OCI-M1 (cell line): ENCODE measurements around the gene SLC19A1.
"Not testable (repeated sequence)": the region's sequence is repeated elsewhere in the genome, so short reads cannot be mapped to it uniquely, and the experiment has no call there.

ENCODE experiments used
- DNase-seq: peaks from one replicate; lab custom pipeline; 2025; lab: John Stamatoyannopoulos, UW

Gene SLC19A1

GRCh38 chr21:45532826-45533360 lies 9.3 kb downstream of the SLC19A1 start:
- DNase-seq: no peak

GRCh38 chr21:45531393-45532215 lies 10.6 kb downstream of the SLC19A1 start:
- no peak for DNase-seq

- not testable (repeated sequence) for DNase-seq
Observed at GRCh38 chr21:45531114-45531392, 11.2 kb downstream of the SLC19A1 start.

DNA sequence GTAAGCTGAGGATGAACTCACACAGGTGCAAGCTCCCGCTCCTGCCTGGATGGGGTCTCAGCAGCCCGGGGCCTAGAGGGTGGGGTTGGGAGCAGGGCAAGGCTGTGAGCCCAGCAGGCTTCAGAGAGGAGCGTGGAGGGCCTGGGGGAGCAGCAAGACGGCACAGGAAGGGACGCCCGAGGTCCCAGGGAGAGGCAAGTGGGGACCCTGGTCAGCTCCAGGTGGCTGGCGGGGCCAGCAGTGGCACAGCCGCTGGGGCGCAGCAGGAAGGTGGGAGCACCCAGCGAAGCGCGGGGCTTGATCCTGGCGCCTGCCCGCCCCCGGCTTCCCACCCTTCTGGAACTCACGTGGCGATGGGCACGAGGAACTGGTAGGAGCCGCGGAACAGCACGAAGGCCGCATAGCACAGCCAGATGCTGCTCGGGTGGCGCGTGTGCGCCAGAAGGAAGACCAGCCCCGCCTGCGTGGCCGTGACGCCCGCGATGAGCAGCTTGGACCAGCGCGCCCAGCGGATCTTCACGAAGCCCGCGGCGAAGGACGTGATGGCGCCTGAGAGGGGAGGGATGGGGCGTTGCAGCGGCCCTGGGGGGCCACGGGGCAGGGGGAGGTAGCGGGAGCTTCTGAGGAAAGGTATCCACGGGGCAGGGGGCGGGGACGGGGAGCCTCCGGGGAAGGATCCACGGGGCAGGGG lies 11.7 kb downstream of the SLC19A1 start:
- no peak for DNase-seq

GRCh38 chr21:45529785-45530422 lies 12.3 kb downstream of the SLC19A1 start:
- no peak for DNase-seq

DNA sequence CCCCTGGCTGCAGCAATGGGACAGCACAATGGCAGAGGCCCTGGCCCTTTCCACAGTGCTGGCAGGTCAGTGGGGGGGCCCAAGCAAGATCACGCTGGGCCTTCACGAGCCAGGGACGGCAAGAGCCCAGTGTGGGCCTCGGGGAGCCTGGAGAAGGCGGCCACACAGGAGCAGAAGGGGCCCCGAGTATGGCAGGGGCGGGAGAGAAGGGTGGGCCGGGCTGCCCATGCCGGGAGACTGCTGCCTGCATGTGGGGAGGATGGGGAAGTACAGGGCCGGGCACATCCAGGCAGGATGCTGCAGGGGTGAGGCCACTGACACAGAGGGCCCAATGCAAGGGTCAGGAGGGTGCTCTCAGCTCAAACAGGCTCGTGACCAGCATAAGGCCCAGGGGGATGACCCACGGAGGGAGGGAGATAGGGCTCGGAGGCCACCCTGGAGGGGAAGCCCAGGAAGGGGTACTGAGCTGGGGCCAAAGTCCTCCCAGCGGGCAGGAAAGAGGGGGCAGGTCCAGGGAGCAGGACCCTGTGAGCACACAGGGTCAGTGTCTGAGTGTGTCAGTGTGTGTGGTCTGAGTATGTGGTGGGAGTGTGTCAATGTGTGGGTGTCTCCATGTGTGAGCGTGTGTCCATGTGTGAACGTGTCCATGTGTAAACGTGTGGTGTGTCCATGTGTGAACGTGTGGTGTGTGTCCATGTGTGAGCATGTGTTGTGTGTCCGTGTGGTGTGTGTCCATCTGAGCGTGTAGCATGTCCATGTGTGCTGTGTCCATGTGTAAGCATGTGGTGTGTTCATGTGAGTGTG lies 13.1 kb downstream of the SLC19A1 start:
- no peak for DNase-seq

GRCh38 chr21:45528028-45528705 lies 14.1 kb downstream of the SLC19A1 start:
- DNase-seq: no peak

GRCh38 chr21:45527151-45527999 lies 14.9 kb downstream of the SLC19A1 start:
- not testable (repeated sequence) for DNase-seq

- no peak for DNase-seq
Observed at GRCh38 chr21:45525910-45526306, 16.3 kb downstream of the SLC19A1 start.

GRCh38 chr21:45525153-45525909 lies 16.9 kb downstream of the SLC19A1 start:
- DNase-seq: no peak

DNA sequence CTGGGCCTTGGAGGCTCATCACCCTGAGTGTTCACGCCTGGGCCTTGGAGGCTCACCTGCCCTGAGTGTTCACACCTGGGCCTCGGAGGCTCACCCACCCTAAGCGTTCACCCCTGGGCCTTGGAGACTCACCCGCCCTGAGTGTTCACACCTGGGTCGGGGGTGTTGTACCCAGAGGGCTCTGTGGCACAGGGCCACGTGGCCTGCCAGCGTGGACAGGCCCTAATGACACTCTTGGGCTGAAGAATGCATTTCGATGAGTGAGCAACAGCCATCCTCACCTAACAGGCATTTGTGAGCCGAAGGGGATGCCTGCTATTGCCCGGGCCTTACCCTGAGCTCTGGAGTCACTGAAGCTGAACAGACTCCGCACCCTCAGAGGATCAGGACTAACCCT lies 17.5 kb downstream of the SLC19A1 start:
- DNase-seq: no peak

- no peak for DNase-seq
Observed at GRCh38 chr21:45523411-45524101, 18.7 kb downstream of the SLC19A1 start.

- no peak for DNase-seq
Observed at GRCh38 chr21:45522986-45523385, 19.3 kb downstream of the SLC19A1 start.

DNA sequence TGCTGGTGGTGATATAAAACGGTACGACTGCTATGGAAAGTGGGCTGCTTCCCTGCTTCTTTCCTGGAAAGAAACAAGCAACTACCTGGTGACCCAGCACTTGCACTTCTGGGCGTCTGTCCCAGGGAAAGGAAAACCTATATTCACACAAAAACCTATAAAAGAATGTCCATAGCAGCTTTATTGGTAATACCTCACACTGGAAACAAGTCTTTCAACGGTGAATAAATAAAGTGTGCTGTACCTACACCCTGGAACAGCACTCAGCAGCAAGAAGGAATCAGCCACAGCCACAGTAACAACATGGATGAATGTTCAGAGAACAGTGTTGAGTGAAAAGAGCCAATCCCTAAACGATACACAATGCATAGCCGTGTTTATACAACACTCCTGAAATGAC lies 19.9 kb downstream of the SLC19A1 start:
- DNase-seq: no peak

DNA sequence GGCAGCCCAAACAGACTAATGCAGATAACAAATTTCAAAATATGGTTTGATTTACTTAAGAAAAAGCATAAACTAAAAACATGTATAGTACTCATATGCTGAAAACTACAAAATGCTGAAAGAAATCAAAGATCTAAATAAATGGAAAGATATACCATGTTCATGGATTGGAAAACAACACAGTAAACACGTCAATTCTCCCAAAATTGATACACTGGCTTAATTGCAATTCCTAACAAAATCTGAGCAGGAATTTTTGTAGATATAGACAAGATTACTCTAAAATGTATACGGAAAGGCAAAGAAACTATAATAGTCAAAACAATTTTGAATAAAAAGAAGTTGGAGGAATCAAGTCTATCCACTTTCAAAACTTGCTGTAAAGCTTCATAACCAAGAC lies 21.0 kb downstream of the SLC19A1 start:
- no peak for DNase-seq

GRCh38 chr21:45519182-45519581 lies 23.1 kb downstream of the SLC19A1 start:
- no peak for DNase-seq

DNA sequence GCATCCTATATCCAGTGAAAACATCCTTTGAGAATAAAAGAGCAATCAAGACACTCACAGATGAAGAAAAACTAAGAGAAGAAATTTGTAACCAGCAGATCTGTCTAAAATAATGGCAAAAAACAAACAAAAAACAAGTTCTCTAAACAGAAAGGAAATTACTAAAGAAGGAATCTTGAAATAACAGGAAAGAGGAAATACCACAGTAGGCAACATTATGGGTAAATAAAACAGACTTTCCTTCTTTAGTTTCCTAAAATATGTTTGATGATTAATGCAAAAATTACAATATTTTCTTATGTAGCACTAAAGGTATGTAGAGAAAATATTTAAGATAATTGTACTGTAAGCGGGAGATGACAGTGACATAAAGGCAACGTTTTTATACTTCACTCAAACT lies 23.5 kb downstream of the SLC19A1 start:
- DNase-seq: no peak

GRCh38 chr21:45517249-45518065 lies 24.8 kb downstream of the SLC19A1 start:
- DNase-seq: no peak
